ENCODE results near the gene PERM1. TPM values are rescaled to one million over a fixed set of nuclear protein-coding genes. Genes with fewer than 3 reads are reported as not detected.

PERM1 gene
- total RNA-seq, 2 experiments from 2014 or later, result not detected

GRCh38 chr1:932776-933602 lies 48.9 kb downstream of the PERM1 start:
- no peak overlapping the region for H3K4me3 Mint-ChIP-seq
- H3K4me3 ChIP-seq (ENCODE audit: low read length), result no peak overlapping the region
- H3K9me3 ChIP-seq (ENCODE audit: control insufficient read depth in 1 of 2, insufficient read depth in 1 of 2, low read length in 2 of 2), result peaks cover 0 to 28% of the 10 kb centered on the region in 2 experiments
- intact Hi-C loops (cut with DNase I, micrococcal nuclease), result no loop called here
- no peaks in the 10 kb centered on the region for H3K36me3 Mint-ChIP-seq (ENCODE audit: low read depth)
- no peak for ATAC-seq (ENCODE audit: poor library complexity)
- POLR2A ChIA-PET, result no interaction called here
- H3K27me3 ChIP-seq (ENCODE audit: control insufficient read depth in 1 of 2, insufficient read depth in 2 of 2, low read length in 2 of 2), result peaks cover 24 to 27% of the 10 kb centered on the region in 2 experiments
- H3K9me3 Mint-ChIP-seq, result no peaks in the 10 kb centered on the region
- no peaks in the 10 kb centered on the region for H3K36me3 ChIP-seq (ENCODE audit: insufficient read depth, low read length)
- no peak for TF ChIP-seq CTCF (IDR thresholded peaks at IDR 0.05)
- no peaks in the 10 kb centered on the region for H3K4me1 Mint-ChIP-seq (ENCODE audit: low read depth)
- no peak for DNase-seq
- CTCF ChIA-PET, result no interaction called here
- no peak overlapping the region for H3K27ac Mint-ChIP-seq
- H3K27me3 Mint-ChIP-seq, result peaks cover 50% of the 10 kb centered on the region
- no peaks in the 10 kb centered on the region for H3K4me1 ChIP-seq (ENCODE audit: insufficient read depth, low read length)
- no peak overlapping the region for H3K27ac ChIP-seq (ENCODE audit: low read depth in 1 of 2, low read length in 2 of 2)

GRCh38 chr1:932173-932510 lies 49.8 kb downstream of the PERM1 start:
- Histone ChIP-seq H3K4me1 (ENCODE audit: insufficient read depth, low read length) (no peaks in the 10 kb centered on the region), H3K27ac (ENCODE audit: low read depth in 1 of 2, low read length in 2 of 2) (no peak overlapping the region), H3K36me3 (ENCODE audit: insufficient read depth, low read length) (no peaks in the 10 kb centered on the region), H3K9me3 (ENCODE audit: control insufficient read depth in 1 of 2, insufficient read depth in 1 of 2, low read length in 2 of 2) (peaks cover 0 to 32% of the 10 kb centered on the region in 2 experiments), H3K4me3 (ENCODE audit: low read length) (no peak overlapping the region), H3K27me3 (ENCODE audit: control insufficient read depth in 1 of 2, insufficient read depth in 2 of 2, low read length in 2 of 2) (peaks cover 24 to 30% of the 10 kb centered on the region in 2 experiments)
- POLR2A ChIA-PET, result no interaction called here
- H3K9me3 Mint-ChIP-seq, result no peaks in the 10 kb centered on the region
- CTCF ChIA-PET, result no interaction called here
- intact Hi-C loops (cut with DNase I, micrococcal nuclease), result no loop called here
- H3K4me1 Mint-ChIP-seq (ENCODE audit: low read depth), result no peaks in the 10 kb centered on the region
- no peak for DNase-seq
- no peak overlapping the region for H3K4me3 Mint-ChIP-seq
- no peak overlapping the region for H3K27ac Mint-ChIP-seq
- ATAC-seq (ENCODE audit: poor library complexity), result no peak
- peaks cover 54% of the 10 kb centered on the region for H3K27me3 Mint-ChIP-seq
- TF ChIP-seq CTCF (IDR thresholded peaks at IDR 0.05), result no peak
- no peaks in the 10 kb centered on the region for H3K36me3 Mint-ChIP-seq (ENCODE audit: low read depth)

- Mint-ChIP-seq H3K9me3 (no peaks in the 10 kb centered on the region), H3K4me1 (ENCODE audit: low read depth) (no peaks in the 10 kb centered on the region), H3K27me3 (peaks cover 53% of the 10 kb centered on the region), H3K27ac (no peak overlapping the region), H3K36me3 (ENCODE audit: low read depth) (no peaks in the 10 kb centered on the region), H3K4me3 (no peak overlapping the region)
- ATAC-seq (ENCODE audit: poor library complexity) (no peak), DNase-seq (no peak)
- ChIA-PET CTCF (no interaction called here), POLR2A (no interaction called here)
- peaks cover 28 to 29% of the 10 kb centered on the region in 2 experiments for H3K27me3 ChIP-seq (ENCODE audit: control insufficient read depth in 1 of 2, insufficient read depth in 2 of 2, low read length in 2 of 2)
- peaks cover 0 to 34% of the 10 kb centered on the region in 2 experiments for H3K9me3 ChIP-seq (ENCODE audit: control insufficient read depth in 1 of 2, insufficient read depth in 1 of 2, low read length in 2 of 2)
- no peak for TF ChIP-seq CTCF (IDR thresholded peaks at IDR 0.05)
- H3K4me3 ChIP-seq (ENCODE audit: low read length), result no peak overlapping the region
- H3K4me1 ChIP-seq (ENCODE audit: insufficient read depth, low read length), result no peaks in the 10 kb centered on the region
- intact Hi-C loops (cut with DNase I, micrococcal nuclease), result no loop called here
- no peak overlapping the region for H3K27ac ChIP-seq (ENCODE audit: low read depth in 1 of 2, low read length in 2 of 2)
- H3K36me3 ChIP-seq (ENCODE audit: insufficient read depth, low read length), result no peaks in the 10 kb centered on the region
These were observed 50.3 kb downstream of the PERM1 start for GRCh38 chr1:931380-932172.
